NAMALWA (cell line): Measurements from ENCODE around the gene DCTN3.

ENCODE experiments used
- DNase-seq: peaks from one replicate; pipeline ENCODE4 v3.0.0-alpha.2; 2015; ENCODE audit warnings: low spot score

The DCTN3 gene

DNA sequence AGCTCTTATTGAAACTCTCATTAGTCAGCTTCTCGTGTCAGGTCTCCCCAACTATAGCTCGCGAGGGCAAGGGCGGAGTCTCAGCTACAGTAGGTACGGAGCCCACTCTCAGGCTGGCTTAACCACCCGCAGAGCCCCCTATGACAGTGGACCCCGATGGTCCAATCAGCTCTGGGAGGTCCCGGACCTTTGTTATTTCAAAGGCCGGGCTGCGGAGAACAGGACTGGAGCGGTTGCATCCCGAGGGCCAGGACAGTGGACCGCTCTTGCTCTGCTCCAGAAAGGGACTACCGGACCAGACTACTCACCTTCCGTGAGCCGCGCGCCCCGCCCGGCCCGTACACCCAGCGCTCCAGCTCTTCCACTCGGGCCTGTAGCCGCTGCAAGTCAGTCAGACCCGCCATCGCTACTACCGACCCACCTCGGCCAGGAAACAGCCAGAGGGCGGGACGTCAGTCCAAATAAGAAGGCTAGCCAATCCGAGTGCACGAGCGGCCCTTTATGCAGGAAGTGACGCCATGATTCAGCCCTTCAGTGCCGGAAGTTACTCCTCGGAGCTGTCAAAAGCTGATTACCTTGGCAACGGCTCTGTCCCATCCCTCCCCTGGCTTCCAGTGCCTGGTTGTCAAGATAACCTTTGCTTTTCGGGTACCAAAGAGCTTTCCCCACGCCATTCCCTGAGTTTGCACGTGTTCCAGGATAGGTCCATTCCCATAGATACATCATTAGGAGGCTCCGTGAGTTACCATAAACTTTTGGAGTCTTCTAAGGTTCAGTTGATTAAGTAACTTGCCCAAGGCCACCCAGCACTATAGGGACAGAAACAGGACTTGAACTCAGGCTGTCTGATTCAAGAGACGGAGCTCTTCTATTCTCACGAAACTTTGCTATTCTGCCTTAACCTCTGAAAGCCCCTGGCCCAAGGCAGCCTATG lies at the start of gene DCTN3:
TSS of gene DCTN3 (minus strand) at position 435 of the 934 bp plus-strand sequence. CDS start at position 404, 31 bp downstream.
- peak; percentile 97 for DNase-seq

DNA sequence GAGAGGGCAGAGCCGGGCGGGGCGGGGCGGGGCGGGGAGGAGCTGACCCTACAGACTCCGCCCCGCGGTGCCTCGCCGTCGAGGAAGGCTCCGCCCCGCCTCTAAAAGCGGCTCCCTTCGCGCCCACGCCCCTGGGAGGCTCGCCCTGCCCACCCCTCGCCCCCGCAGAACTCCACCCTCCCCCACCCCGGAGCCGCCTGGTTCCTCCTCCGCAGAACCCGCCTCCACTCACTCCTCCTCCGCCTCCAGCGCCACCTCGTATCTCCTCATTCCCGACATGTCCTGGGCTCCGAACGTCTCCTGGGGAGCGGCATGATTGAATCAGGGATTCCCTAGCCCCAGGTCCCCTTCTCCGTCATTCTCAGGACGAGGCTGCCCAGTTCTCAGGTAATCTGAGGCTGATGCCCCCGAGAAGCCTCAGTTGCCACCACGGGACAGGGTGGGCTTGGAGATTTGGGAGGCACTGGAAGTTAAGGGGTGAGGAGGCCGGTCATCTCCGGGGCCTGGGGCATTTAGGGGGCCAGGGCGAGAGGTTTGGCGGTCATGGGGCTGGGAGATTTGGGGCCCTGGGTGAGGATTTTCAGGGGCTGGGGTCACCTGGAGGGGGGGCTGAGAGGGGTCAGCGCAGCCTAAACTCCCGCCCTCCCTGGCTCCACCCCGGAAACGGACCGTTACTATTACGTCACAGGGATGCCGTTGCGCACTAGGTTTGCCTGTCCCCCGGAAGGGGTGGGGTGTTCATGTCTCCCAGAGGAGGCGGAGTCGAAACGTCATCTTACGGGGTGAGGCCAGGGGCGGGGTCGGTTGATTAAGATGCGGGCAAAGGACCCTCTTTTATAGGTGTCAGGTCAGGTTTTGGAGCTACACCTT lies 45.3 kb upstream of the DCTN3 start:
- DNase-seq: peak; percentile 96

DNA sequence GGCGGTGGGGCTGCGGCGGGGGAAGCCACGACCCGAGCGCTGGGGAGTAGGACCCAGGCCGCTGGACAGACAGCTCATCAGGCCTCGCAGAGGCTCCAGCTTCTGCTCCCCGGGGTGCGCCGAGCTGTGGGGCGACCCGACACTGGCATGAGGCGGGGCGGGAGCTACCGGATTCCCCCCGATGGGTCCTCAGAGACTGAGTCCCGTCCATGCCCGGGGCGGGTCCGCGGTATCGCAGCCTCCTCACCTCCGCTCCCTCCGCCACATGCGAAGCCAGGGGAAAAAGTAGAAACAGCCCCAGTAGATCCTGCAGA lies 44.7 kb upstream of the DCTN3 start:
- DNase-seq: no peak

DNA sequence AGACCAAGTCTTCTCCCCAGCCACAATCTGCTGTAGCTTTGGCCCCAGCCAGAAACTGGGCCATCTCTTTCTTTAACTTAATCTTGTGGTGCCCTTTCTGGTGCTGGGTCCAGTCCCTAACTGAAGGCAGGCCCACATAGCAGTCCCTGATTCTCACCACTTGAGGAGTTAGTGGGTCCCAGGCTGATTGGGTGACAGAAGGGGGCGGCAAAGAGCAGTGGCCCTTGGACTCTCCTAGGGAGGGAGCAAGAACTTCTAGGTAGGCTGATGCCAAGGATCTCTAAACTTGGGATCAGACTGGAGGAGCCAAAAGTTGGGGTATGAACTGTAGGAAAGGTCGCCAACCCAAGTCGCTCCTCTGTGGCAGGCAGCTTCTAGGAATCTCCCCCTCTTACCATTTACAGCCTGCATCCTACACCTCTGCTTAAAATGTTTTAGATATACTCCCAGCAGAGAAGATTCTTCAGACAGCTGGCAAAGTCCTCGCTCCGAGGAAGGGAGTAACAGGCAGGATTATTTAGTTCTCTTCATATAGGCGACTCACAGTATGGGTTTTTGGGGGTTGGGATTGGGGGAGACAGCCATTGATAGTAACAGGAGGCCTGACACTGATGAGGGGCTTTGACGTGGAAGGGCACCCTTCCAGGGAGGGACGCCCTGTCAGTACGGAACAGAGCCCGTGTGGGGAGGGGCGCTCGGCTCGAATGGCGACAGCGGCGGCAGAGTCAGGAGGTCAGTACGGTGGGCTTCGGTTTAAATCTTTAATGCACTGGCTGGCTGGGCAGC lies 44.2 kb upstream of the DCTN3 start:
- peak; percentile 88 for DNase-seq

DNA sequence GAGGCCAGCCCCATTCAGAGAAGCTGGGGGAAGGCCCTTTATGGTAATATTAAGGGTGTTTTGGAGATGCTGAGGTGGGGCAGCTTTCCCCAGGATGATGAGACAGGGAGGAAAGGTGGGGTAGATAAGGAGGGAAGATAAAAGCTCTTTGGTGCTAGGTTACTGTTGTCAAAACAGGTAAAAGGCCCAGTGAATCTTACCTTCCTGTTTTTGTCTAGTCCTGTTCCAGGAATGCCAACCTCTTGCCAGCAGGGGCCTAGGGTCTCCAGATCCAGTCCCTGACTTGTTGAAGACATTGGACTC lies 43.0 kb upstream of the DCTN3 start:
- DNase-seq: no peak

DNA sequence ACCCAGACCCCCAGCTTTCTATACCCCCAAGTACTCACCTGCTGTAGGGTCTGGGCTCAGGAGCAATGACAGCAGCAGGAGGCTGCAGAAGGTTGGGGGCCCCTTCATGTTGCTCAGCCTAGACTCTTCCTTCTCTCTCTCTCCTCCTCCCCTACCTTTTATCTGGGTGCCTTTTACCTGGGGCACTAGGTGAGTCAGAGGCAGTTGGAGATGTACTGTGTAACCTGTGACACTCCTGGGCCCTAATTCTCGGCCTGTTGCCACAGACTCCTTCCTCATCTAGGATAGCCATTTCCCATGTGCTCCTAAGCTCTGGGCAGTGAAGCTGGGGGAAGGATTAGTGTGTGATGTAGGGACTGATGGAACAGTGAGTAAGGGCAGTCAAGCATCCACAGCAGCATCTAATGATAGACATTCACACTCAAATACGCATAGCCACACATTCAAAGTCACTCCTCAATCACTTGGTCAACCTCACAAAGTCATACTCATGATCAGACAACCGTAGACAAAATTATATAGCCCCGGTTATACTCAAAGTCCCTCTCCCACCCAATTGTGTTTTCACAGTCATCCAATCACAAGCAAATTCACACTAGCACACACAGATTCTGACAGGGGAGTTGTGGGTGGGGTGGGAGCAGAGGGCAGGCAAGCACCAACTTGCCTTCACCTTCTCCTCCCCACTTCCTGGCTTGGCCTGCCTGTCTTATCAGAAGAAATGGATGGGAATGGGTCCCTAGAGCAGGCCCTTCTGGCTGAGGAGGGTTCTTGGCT lies 42.4 kb upstream of the DCTN3 start, which contains the start of gene CCL27:
TSS of gene CCL27 (minus strand) at position 132 of the 777 bp plus-strand sequence. CDS start at position 108, 24 bp downstream.
- no peak for DNase-seq

- DNase-seq: no peak
Observed at GRCh38 chr9:34659592-34660253, 39.4 kb upstream of the DCTN3 start.

DNA sequence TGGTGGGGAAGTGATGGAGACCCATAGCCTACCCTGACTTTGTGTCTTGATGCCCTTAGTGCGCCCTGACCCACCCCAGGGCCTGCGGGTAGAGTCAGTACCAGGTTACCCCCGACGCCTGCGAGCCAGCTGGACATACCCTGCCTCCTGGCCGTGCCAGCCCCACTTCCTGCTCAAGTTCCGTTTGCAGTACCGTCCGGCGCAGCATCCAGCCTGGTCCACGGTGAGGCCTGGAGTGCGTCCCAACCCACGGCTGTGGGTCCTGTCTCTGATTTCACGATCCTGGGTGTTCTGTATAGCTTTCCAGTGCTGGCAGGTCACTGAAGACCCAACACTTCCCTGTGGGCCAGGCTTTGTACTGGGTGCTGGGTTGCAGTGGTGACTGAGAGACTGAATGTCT lies 38.2 kb upstream of the DCTN3 start:
- no peak for DNase-seq

DNA sequence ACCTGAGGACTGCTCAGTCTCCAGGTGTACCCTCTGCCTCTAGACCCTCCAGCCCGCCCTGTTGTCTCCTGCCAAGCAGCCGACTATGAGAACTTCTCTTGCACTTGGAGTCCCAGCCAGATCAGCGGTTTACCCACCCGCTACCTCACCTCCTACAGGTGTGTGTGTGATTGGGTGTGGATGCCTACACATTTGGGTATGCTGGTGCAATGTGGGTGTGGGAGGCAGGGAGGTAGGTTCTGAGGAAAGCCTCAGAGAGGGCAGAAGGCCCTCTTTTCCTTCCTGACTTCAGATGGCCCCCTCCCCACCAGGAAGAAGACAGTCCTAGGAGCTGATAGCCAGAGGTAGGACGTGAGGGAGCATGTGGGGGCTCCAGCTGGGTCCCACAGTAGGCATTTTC lies 36.7 kb upstream of the DCTN3 start:
- DNase-seq: no peak

DNA sequence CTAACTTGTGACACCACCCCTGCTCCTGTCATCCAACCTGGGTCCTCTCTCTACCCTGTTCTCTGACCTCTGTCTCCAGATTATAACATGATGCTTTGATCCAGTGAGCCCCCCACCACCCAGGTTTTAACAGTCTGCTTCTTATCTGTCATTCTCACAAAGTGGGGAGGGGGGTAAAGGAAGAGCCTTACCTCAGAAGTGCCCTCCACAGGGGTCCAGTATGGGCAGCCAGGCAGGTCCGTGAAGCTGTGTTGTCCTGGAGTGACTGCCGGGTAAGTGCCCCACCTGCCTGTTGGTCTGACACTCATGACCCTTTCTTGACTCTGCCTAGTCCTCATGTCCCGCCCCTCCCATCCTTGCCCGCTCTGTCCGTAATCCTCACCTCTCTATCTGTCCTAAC lies 35.1 kb upstream of the DCTN3 start:
- DNase-seq: no peak

- DNase-seq: no peak
Observed at GRCh38 chr9:34654323-34655051, 34.2 kb upstream of the DCTN3 start.

- DNase-seq: no peak
Observed at GRCh38 chr9:34653151-34654072, 33.1 kb upstream of the DCTN3 start.

DNA sequence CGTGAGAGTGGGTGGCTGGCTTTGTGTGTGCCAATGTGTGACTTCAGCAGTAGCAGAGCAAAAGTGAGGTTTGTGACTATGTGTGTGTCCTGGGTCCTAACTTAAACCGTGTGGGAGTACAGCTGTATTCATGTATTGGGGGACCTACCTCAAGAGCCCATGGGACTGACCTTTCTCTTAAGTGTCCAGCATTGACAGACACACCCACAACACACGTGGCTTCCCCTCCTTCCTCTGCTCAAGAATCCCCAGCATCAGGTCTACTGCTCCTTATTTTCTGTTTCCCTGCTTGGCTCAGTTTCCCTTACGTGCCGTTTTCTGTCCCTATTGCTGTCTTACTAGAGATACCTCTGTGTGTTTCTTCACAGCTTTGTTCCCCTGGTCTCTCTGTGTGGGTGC lies 32.3 kb upstream of the DCTN3 start:
- DNase-seq: no peak

GRCh38 chr9:34651876-34652601 lies 31.7 kb upstream of the DCTN3 start, which contains the start of gene IL11RA:
TSS of gene IL11RA (plus strand) at chr9:34652185. CDS start at chr9:34655218, 3,033 bp downstream.
- DNase-seq: no peak

DNA sequence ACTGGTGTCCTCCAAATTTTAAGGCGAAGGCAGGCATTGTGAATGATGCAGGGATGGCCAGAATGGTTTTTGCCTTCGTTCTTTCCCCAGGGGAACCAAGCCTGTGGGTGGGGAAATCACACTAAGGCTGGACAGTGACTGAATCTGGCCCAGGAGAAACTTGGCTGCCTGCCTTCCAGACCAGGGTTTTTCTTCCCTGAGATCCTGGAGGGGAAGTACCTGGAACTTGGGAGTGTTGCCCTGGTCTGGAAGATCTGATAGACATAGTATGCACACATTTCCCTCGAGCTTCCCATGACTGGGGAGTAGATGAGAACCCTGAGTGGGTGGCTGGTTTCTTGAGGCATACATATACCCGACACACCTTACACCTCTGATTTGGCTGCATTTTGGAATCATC lies 31.0 kb upstream of the DCTN3 start:
- no peak for DNase-seq

GRCh38 chr9:34650816-34651215 lies 30.5 kb upstream of the DCTN3 start:
- no peak for DNase-seq

DNA sequence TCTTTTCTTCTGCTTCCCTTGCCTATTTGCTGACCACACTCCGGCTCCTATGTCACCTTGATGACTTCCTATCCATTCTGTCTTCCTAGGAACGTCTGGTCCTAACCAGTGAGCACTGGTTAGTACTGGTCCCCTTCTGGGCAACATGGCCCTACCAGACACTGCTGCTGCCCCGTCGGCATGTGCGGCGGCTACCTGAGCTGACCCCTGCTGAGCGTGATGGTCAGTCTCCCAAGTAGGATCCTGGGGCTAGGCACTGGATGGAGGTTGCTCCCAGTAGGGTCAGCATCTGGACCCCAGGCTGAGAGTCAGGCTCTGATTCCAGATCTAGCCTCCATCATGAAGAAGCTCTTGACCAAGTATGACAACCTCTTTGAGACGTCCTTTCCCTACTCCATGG lies 28.4 kb upstream of the DCTN3 start:
- no peak for DNase-seq

GRCh38 chr9:34647651-34648050 lies 27.4 kb upstream of the DCTN3 start:
- DNase-seq: no peak

DNA sequence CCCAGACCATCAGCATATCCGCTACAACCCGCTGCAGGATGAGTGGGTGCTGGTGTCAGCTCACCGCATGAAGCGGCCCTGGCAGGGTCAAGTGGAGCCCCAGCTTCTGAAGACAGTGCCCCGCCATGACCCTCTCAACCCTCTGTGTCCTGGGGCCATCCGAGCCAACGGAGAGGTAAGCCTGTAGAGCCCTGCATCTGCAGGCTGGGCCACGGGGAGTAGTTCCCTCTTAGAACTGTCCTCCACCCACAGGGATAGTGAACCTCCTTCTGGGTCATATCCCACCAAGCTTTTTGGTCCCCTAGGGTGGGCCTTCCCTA lies 26.7 kb upstream of the DCTN3 start:
- DNase-seq: no peak
